Central memory CD4-positive, alpha-beta T cell (primary cell): ENCODE data around the gene ACOXL.

Experiments used
- DNase-seq: peaks from one replicate; pipeline ENCODE4 v3.0.0; 2022

ACOXL gene

DNA sequence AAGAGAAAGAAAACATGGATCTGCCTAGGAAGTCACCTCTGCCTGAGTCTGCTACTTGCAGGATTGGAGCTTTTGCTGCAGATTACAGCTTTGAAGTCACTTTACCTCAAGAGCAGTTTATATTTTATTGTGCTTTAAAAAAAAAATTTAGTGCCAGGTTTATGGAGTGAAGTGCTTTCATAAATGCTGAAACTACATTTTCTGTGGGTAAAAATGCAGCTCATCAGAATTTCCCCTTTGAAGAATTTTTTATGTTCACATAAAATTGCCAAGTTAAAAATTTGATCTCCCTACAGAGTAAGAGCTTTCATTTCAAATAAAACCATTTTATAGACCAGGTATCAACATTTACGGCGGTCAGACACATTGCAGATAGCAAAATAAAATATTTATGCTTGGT lies 413.6 kb downstream of the ACOXL start:
- no peak for DNase-seq

DNA sequence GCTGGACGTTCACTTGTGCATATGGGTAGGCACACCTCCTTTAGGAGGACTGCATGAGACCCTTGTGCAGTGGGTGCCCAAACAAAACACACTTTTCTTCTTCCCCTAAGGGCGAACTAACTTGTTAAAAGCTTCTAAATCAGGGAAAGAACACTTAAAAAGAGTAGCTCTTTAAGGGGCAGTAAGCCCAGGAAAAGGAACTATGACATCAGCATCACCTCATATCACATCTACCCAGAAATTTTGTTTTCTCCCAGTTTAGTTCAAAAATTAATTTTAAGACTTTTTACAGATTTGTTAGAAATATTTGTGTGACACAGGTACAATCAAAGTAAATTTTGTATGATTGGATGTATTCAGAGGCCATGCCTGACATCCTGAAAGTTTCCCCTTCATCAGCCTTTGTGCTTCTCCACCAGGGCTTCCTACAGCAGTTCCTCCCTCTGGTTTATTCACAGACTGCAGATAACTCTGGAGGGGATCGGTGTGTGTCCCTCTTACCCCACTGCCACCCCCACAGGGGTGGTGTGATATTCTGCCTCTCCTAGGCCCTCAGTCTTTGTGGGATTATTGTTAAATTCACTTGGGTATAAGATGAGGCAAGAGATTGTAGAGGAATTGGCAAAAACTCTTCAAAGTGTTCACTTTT lies 416.0 kb downstream of the ACOXL start:
- no peak for DNase-seq

DNA sequence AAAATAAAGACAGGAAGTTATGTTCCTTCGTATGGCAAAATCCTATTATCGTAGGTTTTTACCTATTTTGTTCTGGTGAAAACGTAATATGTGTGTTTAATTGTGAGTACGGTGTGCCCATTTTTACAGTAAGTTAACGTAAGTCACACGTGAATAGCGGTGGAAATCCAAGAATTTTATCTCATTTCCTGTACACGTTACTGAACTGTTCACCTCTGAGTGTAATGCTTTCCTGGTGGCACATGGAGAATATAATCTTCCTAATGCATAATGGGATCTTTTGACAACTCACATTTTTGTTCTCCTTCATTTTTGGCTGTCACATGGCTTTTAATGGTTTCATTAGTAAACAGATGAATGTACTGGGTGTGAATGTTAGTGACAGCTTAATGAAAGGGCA lies 416.6 kb downstream of the ACOXL start:
- no peak for DNase-seq

DNA sequence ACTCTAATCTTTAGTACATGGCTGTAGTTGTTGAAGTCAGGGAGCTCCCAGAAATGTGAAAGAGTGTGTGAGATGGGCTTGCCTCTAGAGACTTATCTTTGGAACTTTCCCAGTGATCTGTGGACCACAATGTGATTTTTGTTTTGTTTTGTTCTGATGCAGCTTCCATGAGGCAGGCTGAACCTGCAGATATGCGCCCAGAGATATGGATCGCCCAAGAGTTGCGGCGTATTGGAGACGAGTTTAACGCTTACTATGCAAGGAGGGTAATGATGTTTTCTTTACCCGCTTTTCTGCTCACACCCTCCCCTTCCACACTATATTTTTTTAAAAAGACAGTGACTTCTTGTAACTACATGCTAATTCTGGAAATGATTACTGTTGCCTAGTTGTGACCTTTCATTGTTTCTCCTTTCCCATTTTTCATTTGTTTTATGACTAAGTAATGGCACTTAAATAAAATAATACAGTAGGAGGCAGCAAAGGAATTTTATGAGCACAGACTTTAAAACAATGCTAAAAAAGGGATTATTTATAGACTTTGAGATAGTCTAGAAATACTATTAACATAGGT lies 417.6 kb downstream of the ACOXL start:
- no peak for DNase-seq

DNA sequence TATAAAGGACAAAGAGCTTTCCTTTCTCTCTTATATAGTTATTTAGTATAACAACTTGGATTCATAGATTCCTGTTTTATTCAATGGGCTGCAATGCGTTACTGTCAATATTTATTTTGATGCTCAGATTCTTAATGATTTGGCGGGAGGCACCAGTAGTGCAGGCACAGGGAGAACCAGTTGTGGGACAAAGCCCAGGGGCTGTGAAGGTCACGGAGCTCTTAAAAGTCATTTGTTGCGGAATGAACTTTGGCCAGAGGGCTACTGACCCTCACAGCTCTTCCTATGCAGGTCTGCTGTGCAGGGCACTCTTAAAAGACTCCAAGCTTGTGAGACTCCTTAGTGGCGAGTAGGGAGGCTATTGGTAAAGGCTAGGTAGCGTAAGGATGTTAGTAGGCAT lies 422.4 kb downstream of the ACOXL start:
- DNase-seq, result no peak

DNA sequence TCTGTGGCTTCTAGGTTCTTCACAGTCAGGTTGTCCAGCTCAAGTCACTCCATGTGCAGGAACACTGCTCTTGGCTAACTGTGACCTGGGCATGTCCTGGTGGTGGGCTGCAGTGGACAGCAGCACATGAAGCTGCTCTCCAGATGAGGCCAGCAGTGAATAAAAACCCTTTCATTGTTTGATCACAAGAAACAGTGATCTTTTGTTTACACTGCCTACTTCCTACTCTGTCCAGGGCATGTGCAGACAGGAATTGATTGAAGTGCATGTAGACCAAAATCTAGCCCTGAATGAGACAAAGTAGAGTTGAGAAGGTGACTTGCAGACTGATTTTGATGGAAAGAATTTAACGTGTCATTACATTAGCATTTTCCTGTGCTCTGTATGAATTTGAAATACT lies 423.2 kb downstream of the ACOXL start:
- no peak for DNase-seq

DNA sequence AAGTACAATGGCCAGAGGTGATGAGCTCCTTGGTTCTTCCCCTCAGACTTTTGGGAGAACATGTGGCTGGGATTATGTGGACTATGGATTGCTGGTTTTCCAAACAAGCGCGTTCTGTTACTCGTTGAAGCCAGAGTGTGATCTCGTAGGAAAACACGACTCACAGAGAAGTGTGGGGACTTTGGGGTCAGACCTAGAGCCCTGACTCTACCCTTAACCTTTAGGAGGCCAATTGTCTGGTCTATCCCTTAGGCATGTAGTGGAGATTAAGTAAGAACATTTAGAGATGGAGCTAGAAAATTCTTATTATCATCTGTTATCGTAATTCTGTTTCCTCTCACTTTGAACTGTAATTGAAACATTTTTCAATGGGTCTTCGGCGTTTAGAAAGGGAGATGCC lies 424.2 kb downstream of the ACOXL start:
- DNase-seq, result no peak

DNA sequence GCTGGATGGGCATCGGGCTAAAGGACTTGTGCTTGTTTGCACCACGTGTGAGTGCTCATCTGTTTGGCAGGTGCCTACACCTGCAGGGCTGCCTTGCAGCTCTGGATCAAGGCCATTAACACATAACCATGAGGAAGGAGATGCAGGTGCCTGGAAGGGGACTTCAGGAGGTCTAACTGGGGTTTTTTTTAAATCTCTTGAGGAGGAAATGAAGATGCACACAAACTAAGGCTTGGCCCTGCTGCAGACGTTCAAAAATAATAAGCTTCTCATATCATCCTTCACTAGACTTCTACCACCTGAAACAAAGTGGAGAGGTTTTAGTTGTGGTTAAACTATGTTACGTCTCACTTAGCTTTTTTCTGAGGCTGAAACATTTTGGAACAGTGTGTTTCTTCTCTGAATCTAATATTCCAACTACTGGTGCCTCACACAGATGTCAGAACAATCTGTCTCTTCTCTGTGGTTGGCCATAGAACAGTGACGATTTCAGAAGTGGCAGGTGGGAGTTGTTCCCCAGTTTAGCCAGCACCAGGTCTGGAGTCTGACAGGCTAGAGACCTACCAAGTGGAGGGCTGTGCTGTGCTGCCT lies 424.8 kb downstream of the ACOXL start:
- no peak for DNase-seq

DNA sequence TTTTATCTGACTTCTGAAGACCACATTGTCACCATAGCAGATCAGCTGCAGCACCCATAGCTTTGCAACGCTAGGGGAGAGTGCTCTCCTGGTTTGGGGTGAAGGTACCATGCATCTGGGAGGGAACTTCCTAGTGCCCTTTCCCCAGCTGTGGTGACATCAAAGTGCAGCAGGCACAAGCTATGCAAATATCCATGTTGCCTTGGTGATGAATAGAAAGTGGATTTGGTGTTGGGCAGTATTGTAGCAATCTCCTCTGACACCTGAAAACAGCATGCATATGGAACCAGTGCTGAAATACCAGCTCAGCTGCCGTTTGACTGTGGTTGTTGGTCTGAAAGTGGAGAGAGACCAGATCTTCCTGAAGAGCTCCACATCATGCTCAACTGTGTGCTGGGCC lies 425.4 kb downstream of the ACOXL start:
- no peak for DNase-seq

DNA sequence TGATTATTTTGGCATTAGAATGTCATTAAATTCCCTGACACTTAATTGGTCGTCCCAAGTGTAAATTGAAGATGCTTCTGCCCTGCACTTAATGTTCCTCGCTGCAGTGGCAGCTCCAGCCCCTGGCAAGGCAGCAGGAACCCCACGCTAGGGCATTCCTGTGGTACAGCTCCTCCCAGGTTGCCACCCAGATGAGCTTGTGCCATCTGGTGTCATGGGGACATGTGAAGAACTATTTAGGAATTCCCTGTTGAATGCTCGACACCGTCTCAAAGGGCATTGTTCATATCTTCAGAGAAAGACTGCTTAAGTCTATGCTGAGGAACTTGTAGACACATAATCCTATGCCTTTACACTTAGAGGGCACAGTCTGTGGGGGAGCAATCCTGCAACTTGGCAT lies 427.3 kb downstream of the ACOXL start:
- no peak for DNase-seq

DNA sequence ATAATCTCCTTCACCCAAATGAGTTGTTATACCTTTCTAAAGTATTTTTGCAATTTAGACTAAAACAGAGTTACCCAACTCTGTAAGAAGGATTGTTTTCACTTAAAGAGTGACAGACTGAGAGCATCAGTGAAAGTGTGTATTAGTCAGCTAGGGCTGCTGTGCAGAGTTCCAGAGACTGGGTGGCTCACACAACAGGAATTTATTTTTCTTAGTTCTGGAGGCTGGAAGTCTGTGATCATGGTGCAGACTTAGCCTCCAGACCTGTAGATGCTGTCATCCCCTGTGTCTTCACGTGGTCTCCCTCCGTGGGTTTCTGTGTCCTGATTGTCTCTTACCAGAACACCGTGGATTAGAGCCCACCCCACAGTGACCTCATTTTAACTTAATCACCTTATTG lies 428.4 kb downstream of the ACOXL start:
- DNase-seq, result no peak

DNA sequence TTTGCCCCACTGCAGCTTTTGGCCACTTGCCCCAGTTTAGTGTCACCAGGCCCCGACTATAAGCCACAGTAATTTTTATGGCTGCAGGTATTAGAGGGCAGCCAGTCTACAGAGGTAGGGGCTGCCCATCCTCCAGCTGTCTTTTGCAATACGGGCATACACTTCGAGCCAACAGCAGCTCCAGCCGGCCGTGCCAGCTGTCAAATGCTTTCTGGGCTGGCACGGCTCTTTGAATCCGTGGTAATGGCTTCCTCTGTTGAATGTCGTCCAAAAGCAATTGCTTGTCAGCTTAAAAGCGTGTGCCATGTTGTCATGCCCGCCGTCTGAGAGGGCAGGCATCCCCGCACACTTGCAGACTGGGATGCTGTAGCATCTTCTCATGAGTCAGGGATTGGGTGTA lies 429.6 kb downstream of the ACOXL start:
- no peak for DNase-seq

DNA sequence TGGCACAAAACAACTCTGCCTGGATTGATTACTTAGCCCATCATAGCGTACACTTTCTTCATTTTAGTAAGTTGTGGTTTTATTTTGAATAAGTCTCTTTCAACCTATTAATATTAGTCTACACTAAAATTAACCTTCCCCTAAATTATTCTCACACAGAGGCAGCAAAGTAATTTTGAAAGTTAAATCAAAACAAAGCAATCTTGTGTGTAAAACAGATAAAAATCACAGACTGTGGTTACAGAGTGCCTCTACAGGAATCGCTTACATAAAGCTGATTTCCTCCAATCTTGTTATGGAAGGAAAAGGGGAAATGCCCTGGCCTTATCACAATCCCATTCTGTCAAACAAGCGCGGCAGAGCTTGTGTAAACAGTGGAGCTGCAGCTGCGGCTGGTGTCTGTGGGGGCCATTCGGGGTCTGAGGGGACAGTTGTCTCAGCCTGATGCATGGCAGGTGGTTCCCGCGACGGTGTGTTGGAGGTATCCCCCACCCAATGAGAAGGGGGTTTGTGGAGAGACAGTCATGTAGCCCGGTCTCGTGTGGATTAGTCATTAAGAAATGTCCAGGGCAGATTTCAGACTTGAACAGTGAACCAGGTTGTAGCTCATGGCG lies 430.5 kb downstream of the ACOXL start:
- DNase-seq, result peak; percentile 3

DNA sequence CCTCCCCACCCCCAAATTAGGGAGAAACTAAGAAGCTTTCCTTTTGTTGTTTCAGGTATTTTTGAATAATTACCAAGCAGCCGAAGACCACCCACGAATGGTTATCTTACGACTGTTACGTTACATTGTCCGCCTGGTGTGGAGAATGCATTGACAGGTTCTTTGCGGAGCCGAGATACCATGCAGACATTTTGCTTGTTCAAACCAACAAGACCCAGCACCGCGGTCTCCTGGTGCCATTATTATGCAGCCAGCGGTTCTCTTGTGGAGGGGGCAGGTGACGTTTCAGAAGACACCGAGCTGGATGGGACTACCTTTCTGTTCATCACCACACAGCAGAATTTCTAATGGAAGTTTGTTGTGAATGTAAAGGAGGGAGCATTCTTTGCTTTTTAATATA lies 431.7 kb downstream of the ACOXL start:
- no peak for DNase-seq

DNA sequence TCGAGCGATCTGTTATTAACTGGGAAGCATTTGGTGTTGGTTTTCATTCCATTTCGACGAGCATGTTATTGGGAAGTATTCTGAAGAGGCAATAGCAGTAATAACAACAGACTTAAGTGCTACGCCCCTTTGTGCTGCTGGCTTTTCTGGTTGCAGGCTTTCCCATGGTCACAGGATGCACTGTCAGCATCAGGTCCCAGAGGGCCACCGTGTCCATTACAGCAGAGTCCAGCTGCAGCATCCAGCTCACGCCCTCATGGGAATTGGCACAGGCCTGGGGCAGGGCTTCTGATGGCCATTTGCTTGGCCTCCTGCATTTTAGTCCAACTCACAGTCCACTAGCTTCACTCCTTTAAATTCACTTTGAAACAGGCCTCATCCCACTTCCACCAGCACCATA lies 432.7 kb downstream of the ACOXL start:
- DNase-seq, result no peak

DNA sequence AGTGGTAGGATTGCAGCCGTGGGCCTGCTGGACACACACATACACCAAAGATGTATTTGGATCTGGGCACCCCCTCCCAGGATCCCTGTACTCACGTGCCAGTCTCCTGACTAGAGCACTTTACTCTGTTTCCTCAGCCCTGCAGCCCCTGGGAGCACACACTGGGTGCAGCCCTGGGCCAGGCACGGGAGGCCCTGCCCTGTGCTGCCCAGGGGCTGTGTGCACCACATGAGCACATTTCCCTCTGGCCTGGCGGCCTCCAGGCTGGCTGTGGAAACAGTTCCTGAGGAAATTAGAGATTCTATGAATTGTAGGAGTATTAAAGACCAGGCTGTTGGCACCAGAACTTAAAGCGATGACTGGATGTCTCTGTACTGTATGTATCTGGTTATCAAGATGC lies 433.7 kb downstream of the ACOXL start:
- no peak for DNase-seq

DNA sequence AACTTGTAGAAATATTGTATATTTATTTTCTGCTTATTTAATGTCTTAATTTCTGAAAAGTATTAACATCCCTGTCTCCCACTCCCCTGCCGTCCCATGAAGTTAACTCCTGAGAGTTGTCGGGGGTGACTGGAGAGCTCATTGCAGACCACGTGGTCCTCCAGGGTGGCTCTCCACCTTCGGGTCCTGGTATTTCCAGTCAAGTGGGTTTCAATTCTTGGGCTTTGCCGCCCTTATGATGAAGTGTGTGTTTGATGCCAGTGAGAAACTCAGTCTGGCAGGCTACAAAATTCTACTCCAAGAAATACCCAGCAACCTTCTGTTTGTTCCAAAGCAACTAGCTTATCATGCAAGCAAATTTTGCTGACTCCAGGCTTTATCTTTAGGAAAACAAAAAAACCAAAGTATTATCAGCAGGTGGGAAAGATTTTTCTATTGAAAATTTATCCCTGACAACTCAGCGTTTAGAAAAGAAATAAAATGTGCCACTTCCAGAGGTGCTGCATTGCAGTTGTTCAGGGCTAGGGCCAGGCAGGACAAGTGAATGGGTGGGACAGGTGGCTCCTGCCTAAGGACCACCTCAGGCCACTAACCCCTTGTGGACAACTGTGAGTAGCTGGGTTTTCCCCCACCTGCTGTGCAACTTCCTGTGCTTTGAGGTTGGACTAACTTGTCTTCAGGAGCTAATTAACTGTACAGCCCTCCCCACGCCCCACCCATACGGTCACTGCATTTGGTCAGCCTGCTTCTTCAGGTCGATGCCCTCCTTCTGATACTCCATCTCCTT lies 434.9 kb downstream of the ACOXL start:
- no peak for DNase-seq

DNA sequence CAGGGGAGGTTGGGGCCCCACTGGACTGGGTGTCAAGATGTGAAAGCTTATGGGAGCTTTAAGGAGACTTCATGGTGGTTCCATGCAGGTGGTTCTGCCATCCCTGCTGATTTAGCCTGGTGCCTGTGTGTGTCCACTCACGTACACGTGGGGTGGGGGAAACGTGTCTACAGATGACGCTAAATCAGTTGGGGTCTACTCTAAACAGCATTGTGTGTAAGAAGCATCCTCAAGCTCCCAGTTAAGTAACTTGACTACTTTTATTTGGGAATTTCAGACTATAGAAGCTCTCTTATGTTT lies 435.4 kb downstream of the ACOXL start:
- no peak for DNase-seq
